Measurements from ENCODE around the gene ZNF821.
A peak's percentile ranks its signal among the peaks of the same experiment; 100 is the strongest.
"Not testable (repeated sequence)": the region's sequence is repeated elsewhere in the genome, so short reads cannot be mapped to it uniquely, and the experiment has no call there.

ZNF821 gene

GRCh38 chr16:71883849-71884638 lies at the start of gene ZNF821:
Gene ZNF821 (minus strand): TSS chr16:71884182. CDS start chr16:71879946, 4,236 bp downstream.
- DNase-seq: peak; percentile 84

- no peak for DNase-seq
These were observed 49.0 kb upstream of the ZNF821 start for GRCh38 chr16:71933017-71933416.

- DNase-seq: no peak
These were observed 47.6 kb upstream of the ZNF821 start for GRCh38 chr16:71931599-71931998.

GRCh38 chr16:71931001-71931400 lies 47.0 kb upstream of the ZNF821 start:
- no peak for DNase-seq

GRCh38 chr16:71930013-71930563 lies 46.1 kb upstream of the ZNF821 start:
- DNase-seq: no peak

- no peak for DNase-seq
These were observed 45.1 kb upstream of the ZNF821 start for GRCh38 chr16:71929048-71929447.

GRCh38 chr16:71927787-71928186 lies 43.8 kb upstream of the ZNF821 start:
- DNase-seq: no peak

- DNase-seq: no peak
These were observed 43.4 kb upstream of the ZNF821 start for GRCh38 chr16:71927383-71927782.

- no peak for DNase-seq
These were observed 40.7 kb upstream of the ZNF821 start for GRCh38 chr16:71924710-71925109.

GRCh38 chr16:71923941-71924690 lies 40.1 kb upstream of the ZNF821 start:
- DNase-seq: no peak

GRCh38 chr16:71920658-71921057 lies 36.7 kb upstream of the ZNF821 start:
- DNase-seq: no peak

- DNase-seq: no peak
These were observed 35.1 kb upstream of the ZNF821 start for GRCh38 chr16:71919035-71919434.

GRCh38 chr16:71917900-71918299 lies 33.9 kb upstream of the ZNF821 start:
- no peak for DNase-seq

GRCh38 chr16:71916397-71916920 lies 32.5 kb upstream of the ZNF821 start:
- DNase-seq: no peak

- DNase-seq: no peak
These were observed 31.4 kb upstream of the ZNF821 start for GRCh38 chr16:71915350-71915749.

GRCh38 chr16:71914802-71915201 lies 30.8 kb upstream of the ZNF821 start:
- no peak for DNase-seq

- no peak for DNase-seq
These were observed 28.7 kb upstream of the ZNF821 start for GRCh38 chr16:71912534-71913275.

GRCh38 chr16:71911121-71911520 lies 27.1 kb upstream of the ZNF821 start:
- DNase-seq: no peak

GRCh38 chr16:71905765-71906164 lies 21.8 kb upstream of the ZNF821 start:
- not testable (repeated sequence) for DNase-seq

GRCh38 chr16:71904239-71904638 lies 20.3 kb upstream of the ZNF821 start:
- DNase-seq: no peak

- no peak for DNase-seq
These were observed 19.6 kb upstream of the ZNF821 start for GRCh38 chr16:71903608-71904007.

GRCh38 chr16:71902656-71903365 lies 18.8 kb upstream of the ZNF821 start:
- DNase-seq: no peak
